CD4-positive, alpha-beta T cell (primary cell): ENCODE results near the gene EIPR1. TPM values are rescaled to one million over a fixed set of nuclear protein-coding genes. Genes with fewer than 3 reads are reported as not detected.

Source experiments
- ATAC-seq: fragments of 200-7000 bp; cut with Tn5 transposase; one replicate; pipeline ENCODE4 v1.10.0; 2022; ENCODE audit warnings: mild to moderate bottlenecking; ENCODE audit not compliant: poor library complexity
- CTCF ChIA-PET: fragments of 350-600 bp; sonication (Branson Sonifier 250); formaldehyde crosslinking; loops from one replicate; lab custom pipeline; 2021; ENCODE audit warnings: antibody characterized with exemption, inconsistent platforms; lab: Charles Lee
- POLR2A ChIA-PET: fragments of 350-600 bp; sonication (Branson Sonifier 250); formaldehyde crosslinking; loops from one replicate; lab custom pipeline; 2021; ENCODE audit warnings: antibody characterized with exemption, inconsistent platforms; lab: Charles Lee
- DNase-seq, 14 experiments: peaks; one replicate each; pipeline ENCODE4 v3.0.0-alpha.2; 2013 to 2020; ENCODE audit warnings: mixed read lengths in 2 of 14
- H3K27ac ChIP-seq, 2 donors: one replicate each; pipeline versions ENCODE4 v1.5.1 to v1.7.0; 2013; ENCODE audit warnings: low read length in 2 of 2, low read depth in 1 of 2, mild to moderate bottlenecking in 1 of 2
- H3K27me3 ChIP-seq, 2 experiments: 1 replicate in 1 of 2; 2 replicates in 1 of 2; pipeline versions ENCODE4 v1.6.1 to v1.7.0; 2013; ENCODE audit warnings: low read length in 2 of 2, control low read depth in 1 of 2, mild to moderate bottlenecking in 1 of 2, moderate library complexity in 1 of 2; ENCODE audit not compliant: insufficient read depth in 2 of 2, control insufficient read depth in 1 of 2
- H3K36me3 ChIP-seq: one replicate; pipeline ENCODE4 v1.6.1; 2013; ENCODE audit warnings: low read length, control low read depth; ENCODE audit not compliant: insufficient read depth
- H3K4me1 ChIP-seq: one replicate; pipeline ENCODE4 v1.6.1; 2013; ENCODE audit warnings: low read length, control low read depth; ENCODE audit not compliant: insufficient read depth
- H3K4me3 ChIP-seq: one replicate; pipeline ENCODE4 v1.5.1; 2013; ENCODE audit warnings: mild to moderate bottlenecking, low read length, moderate library complexity
- H3K9me3 ChIP-seq, 2 experiments: 1 replicate in 1 of 2; 2 replicates in 1 of 2; pipeline versions ENCODE4 v1.6.1 to v1.7.0; 2013; ENCODE audit warnings: low read length in 2 of 2, mild to moderate bottlenecking in 2 of 2, control low read depth in 1 of 2, moderate library complexity in 1 of 2; ENCODE audit not compliant: control insufficient read depth in 1 of 2, insufficient read depth in 1 of 2
- H3K27ac Mint-ChIP-seq: one replicate; pipeline ENCODE4 v1.8.0; 2020; ENCODE audit warnings: mixed read lengths
- H3K27me3 Mint-ChIP-seq: one replicate; pipeline ENCODE4 v1.8.0; 2021; ENCODE audit warnings: mixed read lengths
- H3K36me3 Mint-ChIP-seq: one replicate; pipeline ENCODE4 v1.8.0; 2021; ENCODE audit warnings: low read depth, mixed read lengths
- H3K4me1 Mint-ChIP-seq: one replicate; pipeline ENCODE4 v1.8.0; 2021; ENCODE audit warnings: low read depth, mixed read lengths
- H3K4me3 Mint-ChIP-seq: one replicate; pipeline ENCODE4 v1.8.0; 2020; ENCODE audit warnings: mild to moderate bottlenecking, mixed read lengths
- H3K9me3 Mint-ChIP-seq: one replicate; pipeline ENCODE4 v1.8.0; 2020; ENCODE audit warnings: mixed read lengths
- CTCF ChIP-seq: fragments of 200-600 bp; IDR thresholded peaks from one replicate; pipeline ENCODE4 v1.8.0; 2022; ENCODE audit warnings: antibody characterized with exemption, mild to moderate bottlenecking
- intact Hi-C, 2 experiments: fragments of 100-400 bp; cut with DNase I in 1 of 2; cut with micrococcal nuclease in 1 of 2; formaldehyde crosslinking; loops; one replicate each; pipeline versions ENCODE4 v1.15.1 to v1.9.0; 2023 to 2025; cut with DNase I, micrococcal nuclease
- total RNA-seq, 174 experiments: library from RNA in 2 of 174; stranded (reverse) in 2 of 174; gene quantifications; one replicate each; pipeline ENCODE4 v1.2.3 and lab custom pipeline; 2021 to 2026

Gene EIPR1
- total RNA-seq, 2 experiments from 2014 or later: 11.0 to 12.4 TPM

- CTCF ChIA-PET: interaction anchor here (0.7 to 1.1 kb wide), 2 partner anchors 111 to 474 kb away, joined by 3 read pairs; no protein-coding TSS in a partner anchor
- POLR2A ChIA-PET: no interaction called here
- Histone ChIP-seq H3K36me3 (peaks cover 50% of the 10 kb centered on the region), H3K27me3 (no peaks in the 10 kb centered on the region), H3K4me1 (no peaks in the 10 kb centered on the region), H3K9me3 (no peaks in the 10 kb centered on the region), H3K4me3 (no peak overlapping the region), H3K27ac (no peak overlapping the region)
- Mint-ChIP-seq H3K36me3 (peaks cover 82% of the 10 kb centered on the region), H3K27ac (no peak overlapping the region), H3K27me3 (no peaks in the 10 kb centered on the region), H3K9me3 (no peaks in the 10 kb centered on the region), H3K4me3 (no peak overlapping the region), H3K4me1 (no peaks in the 10 kb centered on the region)
- no peak for TF ChIP-seq CTCF
- DNase-seq: no peak
- intact Hi-C loops: no loop called here
- ATAC-seq: no peak
Measured at GRCh38 chr2:3192281-3192818, 185.3 kb downstream of the EIPR1 start.

GRCh38 chr2:3189961-3190360 lies 187.7 kb downstream of the EIPR1 start:
- H3K27ac ChIP-seq: no peak overlapping the region
- H3K4me1 ChIP-seq: no peaks in the 10 kb centered on the region
- Mint-ChIP-seq H3K4me1 (no peaks in the 10 kb centered on the region), H3K4me3 (no peak overlapping the region), H3K27ac (no peak overlapping the region), H3K36me3 (peaks cover 72% of the 10 kb centered on the region), H3K9me3 (no peaks in the 10 kb centered on the region), H3K27me3 (no peaks in the 10 kb centered on the region)
- no peaks in the 10 kb centered on the region for H3K27me3 ChIP-seq
- DNase-seq (no peak), ATAC-seq (no peak)
- CTCF ChIA-PET: no interaction called here
- H3K36me3 ChIP-seq: peaks cover 40% of the 10 kb centered on the region
- no peak for TF ChIP-seq CTCF
- POLR2A ChIA-PET: no interaction called here
- no peak overlapping the region for H3K4me3 ChIP-seq
- no peaks in the 10 kb centered on the region for H3K9me3 ChIP-seq
- intact Hi-C loops: no loop called here

DNA sequence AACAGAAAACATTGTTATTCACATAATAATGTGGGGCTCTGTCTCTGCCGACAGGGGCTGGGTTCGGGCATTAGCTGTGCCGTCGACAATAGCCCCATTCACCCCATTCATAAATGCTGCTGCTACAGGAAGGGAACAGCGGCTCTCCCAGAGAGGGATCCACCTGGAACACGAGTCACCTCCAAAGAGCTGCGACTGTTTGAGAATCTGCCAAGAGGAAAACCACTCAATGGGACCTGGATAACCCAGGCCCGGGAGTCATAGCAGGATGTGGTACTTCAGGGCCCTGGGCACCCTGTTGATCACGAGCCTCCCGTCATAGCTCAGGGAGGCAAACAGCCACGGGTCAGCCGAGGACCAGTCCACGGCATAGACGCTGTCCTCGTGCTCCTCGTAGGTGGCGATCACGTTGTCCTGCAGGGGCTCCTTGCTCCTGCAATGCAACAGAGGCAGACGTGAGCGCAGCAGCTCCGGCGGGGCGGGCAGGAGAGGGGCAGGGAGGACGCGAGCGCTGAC lies 188.5 kb downstream of the EIPR1 start:
- TF ChIP-seq CTCF: no peak
- ChIA-PET CTCF (no interaction called here), POLR2A (no interaction called here)
- no peaks in the 10 kb centered on the region for H3K27me3 ChIP-seq
- peaks cover 64% of the 10 kb centered on the region for H3K36me3 Mint-ChIP-seq
- peaks cover 35% of the 10 kb centered on the region for H3K36me3 ChIP-seq
- no peak overlapping the region for H3K4me3 ChIP-seq
- no peak overlapping the region for H3K27ac Mint-ChIP-seq
- no peaks in the 10 kb centered on the region for H3K27me3 Mint-ChIP-seq
- no peaks in the 10 kb centered on the region for H3K9me3 Mint-ChIP-seq
- intact Hi-C loops: no loop called here
- no peak overlapping the region for H3K4me3 Mint-ChIP-seq
- no peak overlapping the region for H3K27ac ChIP-seq
- no peaks in the 10 kb centered on the region for H3K9me3 ChIP-seq
- DNase-seq: no peak
- H3K4me1 Mint-ChIP-seq: no peaks in the 10 kb centered on the region
- no peak for ATAC-seq
- no peaks in the 10 kb centered on the region for H3K4me1 ChIP-seq
